ENCODE results near the gene FMN1.

DNA sequence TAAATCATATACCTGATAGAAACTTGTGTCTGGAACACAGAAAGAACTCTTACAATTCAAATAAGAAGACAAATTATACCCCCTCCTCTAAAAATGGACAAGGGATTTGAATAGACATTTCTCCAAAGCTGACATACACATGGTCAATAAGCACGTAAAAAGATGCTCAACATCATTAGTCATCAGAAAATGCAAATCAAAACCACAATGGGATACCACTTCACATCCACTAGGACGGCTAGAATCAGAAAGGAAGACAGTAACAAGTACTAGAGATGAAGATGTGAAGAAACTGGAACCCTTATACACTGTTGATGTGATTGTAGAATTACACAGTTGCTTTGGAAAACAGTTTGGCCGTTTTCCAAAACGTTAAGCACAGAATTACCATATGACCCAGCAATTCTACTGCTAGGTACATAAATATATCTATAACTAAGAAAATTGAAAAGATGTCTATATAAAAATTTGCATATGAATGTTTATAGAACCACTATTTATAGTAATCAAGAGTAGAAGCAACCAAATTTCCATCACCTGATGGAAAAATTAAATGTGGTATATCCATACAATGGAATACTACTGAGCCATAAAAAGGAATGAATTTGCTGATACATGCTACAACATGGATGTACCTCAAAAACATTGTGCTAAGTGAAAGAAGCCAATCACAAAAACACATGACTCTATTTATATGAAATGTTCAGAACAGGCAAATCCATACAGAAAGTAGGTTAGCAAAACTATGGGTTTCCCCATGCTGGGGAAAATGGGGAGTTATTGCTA is 415.9 kb downstream of the FMN1 start:
- TF ChIP-seq, protein P1, sequence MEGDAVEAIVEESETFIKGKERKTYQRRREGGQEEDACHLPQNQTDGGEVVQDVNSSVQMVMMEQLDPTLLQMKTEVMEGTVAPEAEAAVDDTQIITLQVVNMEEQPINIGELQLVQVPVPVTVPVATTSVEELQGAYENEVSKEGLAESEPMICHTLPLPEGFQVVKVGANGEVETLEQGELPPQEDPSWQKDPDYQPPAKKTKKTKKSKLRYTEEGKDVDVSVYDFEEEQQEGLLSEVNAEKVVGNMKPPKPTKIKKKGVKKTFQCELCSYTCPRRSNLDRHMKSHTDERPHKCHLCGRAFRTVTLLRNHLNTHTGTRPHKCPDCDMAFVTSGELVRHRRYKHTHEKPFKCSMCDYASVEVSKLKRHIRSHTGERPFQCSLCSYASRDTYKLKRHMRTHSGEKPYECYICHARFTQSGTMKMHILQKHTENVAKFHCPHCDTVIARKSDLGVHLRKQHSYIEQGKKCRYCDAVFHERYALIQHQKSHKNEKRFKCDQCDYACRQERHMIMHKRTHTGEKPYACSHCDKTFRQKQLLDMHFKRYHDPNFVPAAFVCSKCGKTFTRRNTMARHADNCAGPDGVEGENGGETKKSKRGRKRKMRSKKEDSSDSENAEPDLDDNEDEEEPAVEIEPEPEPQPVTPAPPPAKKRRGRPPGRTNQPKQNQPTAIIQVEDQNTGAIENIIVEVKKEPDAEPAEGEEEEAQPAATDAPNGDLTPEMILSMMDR (IDR thresholded peaks at IDR 0.05), result no peak
- TF ChIP-seq POLR2A (IDR thresholded peaks at IDR 0.05), result no peak

Data from testis (tissue), 2 donors.